Neural cell (in vitro differentiated cells): ENCODE results near the gene DNAJB1.

Experiments
- CTCF ChIP-seq: fragments of 450-650 bp; IDR thresholded peaks from 2 replicates; pipeline ENCODE4 v1.5.1; 2014; ENCODE audit warnings: antibody characterized with exemption, mild to moderate bottlenecking, moderate library complexity; ENCODE audit not compliant: poor library complexity, severe bottlenecking
- EZH2 ChIP-seq: fragments of 200-600, 300-800 bp; shearing (Covaris generic), sonication (generic); IDR thresholded peaks from 2 replicates; pipeline ENCODE4 v1.6.1; 2014; ENCODE audit warnings: antibody characterized with exemption, low read length, borderline replicate concordance, mild to moderate bottlenecking; ENCODE audit not compliant: insufficient read depth, poor library complexity, severe bottlenecking
- POLR2AphosphoS5 ChIP-seq: IDR thresholded peaks from 2 replicates; pipeline ENCODE4 v1.6.1; 2012
- RAD21 ChIP-seq: fragments of 450-650 bp; conservative IDR thresholded peaks from 2 replicates; pipeline ENCODE4 v1.6.1; 2014; ENCODE audit warnings: antibody characterized with exemption, mild to moderate bottlenecking, moderate library complexity
- REST ChIP-seq: IDR thresholded peaks from 2 replicates; pipeline ENCODE4 v1.6.1; 2012; ENCODE audit warnings: borderline replicate concordance
- SMC3 ChIP-seq: fragments of 450-650 bp; conservative IDR thresholded peaks from 2 replicates; pipeline ENCODE4 v1.6.1; 2014; ENCODE audit warnings: antibody characterized with exemption, mild to moderate bottlenecking, moderate library complexity; ENCODE audit not compliant: poor library complexity
- TAF1 ChIP-seq: IDR thresholded peaks from 2 replicates; pipeline ENCODE4 v1.6.1; 2012; ENCODE audit warnings: low read depth

GRCh38 chr19:14494910-14495671, 23.1 kb downstream of the DNAJB1 start:
- no peak for TF ChIP-seq CTCF
- TF ChIP-seq EZH2: no peak
- no peak for TF ChIP-seq TAF1
- no peak for TF ChIP-seq REST
- TF ChIP-seq POLR2AphosphoS5: no peak
- TF ChIP-seq RAD21: no peak
- no peak for TF ChIP-seq SMC3
